ENCODE data around the gene SLC2A4RG.
A peak's percentile ranks its signal among the peaks of the same experiment; 100 is the strongest.
"Not testable (repeated sequence)": the region's sequence is repeated elsewhere in the genome, so short reads cannot be mapped to it uniquely, and the experiment has no call there.

SLC2A4RG gene

DNA sequence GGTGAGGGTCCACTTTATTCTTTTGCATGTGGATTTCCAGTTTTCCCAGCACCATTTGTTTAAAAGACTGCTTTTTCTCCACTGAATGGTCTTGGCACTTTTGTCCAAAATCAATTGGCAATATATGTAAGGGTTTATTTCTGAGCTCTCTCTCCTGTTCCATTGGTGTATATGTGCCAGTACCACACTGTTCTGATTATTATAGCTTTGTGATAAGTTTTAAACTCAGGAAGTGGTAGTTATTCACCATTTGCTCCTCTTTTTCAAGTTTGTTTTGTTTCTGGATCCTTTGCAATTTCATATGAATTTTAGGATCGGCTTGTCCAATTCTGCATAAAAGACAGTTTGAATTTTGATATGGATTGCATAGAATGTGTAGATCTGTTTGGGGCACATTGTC lies 27.4 kb upstream of the SLC2A4RG start:
- DNase-seq (ENCODE audit: low read depth in 3 of 3): no peak

DNA sequence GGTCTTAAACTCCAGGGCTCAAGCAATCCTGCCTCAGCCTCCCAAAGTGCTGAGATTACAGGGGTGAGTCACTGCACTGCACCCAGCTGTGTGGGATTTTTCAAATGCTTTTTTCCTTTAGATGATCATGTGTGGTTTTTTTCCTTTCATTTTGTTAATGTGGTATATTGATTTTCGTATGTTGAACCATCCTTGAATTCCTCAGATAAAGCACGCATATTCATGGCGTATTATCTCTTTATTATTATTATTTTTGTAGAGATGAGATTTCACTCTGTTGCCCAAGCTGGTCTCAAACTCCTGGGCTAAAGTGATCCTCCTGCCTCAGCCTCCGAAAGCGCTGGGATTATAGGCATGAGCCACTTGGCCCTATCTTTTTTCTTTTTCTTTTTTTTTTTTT lies 24.7 kb upstream of the SLC2A4RG start:
- no peak for DNase-seq (ENCODE audit: low read depth in 3 of 3)

DNA sequence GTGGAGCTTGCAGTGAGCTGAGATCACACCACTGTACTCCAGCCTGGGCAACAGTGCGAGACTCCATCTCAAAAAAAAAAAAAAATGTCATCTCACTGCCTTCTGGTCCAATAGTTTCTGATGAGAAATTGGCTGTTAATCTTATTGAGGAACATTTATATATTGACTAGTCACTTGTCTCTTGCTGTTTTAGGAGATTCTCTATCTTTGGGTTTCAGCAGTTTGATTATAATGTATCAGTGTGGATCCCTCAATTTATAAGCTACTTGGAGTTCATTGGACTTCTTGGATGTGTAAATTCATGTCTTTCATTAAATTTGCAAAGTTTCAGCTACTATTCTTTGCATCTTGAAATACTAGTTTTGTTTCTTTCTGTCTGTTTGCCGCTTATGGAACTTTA lies 20.6 kb upstream of the SLC2A4RG start:
- DNase-seq (ENCODE audit: low read depth in 3 of 3): no peak

DNA sequence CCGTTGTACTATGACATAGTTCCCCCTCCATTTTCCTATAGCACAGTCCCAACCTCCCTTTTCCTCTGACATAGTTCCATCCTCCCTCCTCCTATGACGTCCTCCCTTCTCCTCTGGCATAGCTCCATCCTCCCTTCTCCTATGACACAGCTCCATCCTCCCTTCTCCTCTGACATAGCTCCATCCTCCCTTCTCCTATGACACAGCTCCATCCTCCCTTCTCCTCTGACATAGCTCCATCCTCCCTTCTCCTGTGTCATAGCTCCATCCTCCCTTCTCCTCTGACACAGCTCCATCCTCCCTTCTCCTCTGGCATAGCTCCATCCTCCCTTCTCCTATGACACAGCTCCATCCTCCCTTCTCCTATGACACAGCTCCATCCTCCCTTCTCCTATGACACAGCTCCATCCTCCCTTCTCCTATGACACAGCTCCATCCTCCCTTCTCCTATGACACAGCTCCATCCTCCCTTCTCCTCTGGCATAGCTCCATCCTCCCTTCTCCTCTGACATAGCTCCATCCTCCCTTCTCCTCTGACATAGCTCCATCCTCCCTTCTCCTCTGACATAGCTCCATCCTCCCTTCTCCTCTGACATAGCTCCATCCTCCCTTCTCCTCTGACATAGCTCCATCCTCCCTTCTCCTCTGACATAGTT lies 16.5 kb upstream of the SLC2A4RG start:
- not testable (repeated sequence) for DNase-seq (ENCODE audit: low read depth in 3 of 3)

DNA sequence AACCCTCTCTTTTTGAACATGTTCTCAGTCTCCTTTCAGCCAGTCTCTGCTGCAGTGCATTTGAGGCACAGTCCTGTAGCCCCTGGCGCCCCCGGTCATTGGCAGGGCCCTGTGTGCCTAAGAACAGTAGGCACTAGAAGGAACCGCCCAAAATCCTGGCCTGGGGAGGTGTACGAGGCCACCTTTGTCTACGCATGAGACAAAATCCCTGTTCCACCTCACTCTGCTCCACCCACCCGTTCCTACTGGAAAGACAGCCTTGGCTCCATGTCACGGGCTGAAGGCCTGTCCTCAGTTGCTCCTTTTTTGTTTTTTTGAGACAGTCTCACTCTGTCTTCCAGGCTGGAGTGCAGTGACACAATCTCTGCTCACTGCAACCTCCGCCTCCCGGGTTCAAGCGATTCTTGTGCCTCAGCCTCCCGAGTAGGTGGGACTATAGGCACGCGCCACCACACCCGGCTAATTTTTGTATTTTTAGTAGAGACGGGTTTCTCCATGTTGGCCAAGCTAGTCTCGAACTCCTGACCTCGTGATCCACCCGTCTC lies 9.3 kb upstream of the SLC2A4RG start:
- not testable (repeated sequence) for DNase-seq (ENCODE audit: low read depth in 3 of 3)

DNA sequence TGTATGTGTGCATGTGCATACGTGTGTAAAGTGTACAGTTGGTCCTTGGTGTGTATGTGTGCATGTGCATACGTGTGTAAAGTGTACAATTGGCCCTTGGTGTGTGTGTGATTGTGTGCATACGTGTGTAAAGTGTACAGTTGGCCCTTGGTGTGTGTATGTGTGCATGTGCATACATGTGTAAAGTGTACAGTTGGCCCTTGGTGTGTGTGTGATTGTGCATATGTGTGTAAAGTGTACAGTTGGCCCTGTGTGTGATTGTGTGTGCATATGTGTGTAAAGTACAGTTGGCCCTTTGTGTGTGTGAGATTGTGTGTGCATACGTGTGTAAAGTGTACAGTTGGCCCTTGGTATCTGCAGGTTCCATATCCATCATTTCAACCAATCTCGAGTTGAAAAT lies 8.2 kb upstream of the SLC2A4RG start:
- no peak for DNase-seq (ENCODE audit: low read depth in 3 of 3)

DNA sequence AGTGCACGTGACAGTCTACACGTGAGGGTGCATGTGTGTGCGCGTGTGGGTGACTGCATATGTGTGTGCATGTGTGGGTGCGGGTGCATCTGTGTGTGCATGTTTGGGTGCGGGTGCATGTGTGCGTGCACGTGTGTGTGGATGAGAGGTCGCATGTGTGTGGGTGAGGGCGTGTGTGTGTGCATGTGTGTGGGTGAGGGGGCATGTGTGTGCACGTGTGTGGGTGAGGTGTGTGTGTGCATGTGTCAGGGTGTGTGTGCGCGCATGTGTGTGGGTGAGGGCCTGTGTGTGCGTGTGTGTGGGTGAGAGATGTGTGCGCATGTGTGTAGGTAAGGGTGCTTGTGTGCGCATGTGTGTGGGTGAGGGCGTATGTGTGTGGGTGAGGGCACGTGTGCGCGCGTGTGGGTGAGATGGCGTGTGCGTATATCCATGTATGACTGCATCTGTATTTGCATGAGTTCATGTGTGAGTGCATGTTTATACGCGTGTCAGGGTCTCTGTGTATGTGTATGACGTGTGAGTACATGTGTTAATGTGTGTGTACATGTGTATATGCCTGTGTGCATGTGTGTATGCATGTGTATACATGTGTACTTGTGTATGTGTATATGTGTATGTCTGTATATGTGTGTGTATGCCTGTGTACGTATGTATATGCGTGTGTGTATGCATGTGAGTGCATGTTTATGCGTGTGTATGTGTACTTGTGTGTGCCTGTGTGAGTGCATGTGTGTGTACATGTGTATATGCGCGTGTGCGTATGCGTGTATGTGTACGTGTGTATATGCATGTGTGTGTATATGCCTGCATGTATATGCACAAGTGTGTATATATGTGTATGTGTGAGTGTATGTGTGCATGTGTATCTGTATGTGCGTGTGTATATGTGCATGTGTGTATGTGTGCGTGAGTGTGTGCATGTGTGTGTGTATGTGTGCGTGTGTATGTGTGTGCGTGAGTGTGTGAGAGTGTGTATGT lies 7.2 kb upstream of the SLC2A4RG start:
- no peak for DNase-seq (ENCODE audit: low read depth in 3 of 3)

DNA sequence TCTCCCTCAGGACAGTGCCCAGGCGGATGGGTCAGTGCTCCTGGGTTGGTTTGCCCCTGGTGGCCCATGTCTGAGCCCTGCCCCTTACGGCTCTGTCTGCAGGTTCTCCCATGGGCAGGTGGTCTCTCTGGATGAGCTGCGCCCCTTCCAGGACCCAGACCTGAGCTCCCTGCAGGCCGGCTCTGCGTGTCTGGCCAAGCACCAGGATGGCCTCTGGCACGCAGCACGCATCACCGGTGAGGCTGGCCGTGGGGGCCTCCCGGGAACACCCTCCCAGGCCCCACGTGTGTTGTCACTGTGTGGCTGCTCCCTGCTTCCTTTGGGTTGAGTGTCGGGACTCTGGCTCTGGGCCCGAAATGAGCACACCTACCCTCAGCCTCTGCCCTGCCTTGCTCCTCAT lies 6.5 kb upstream of the SLC2A4RG start:
- no peak for DNase-seq (ENCODE audit: low read depth in 3 of 3)

DNA sequence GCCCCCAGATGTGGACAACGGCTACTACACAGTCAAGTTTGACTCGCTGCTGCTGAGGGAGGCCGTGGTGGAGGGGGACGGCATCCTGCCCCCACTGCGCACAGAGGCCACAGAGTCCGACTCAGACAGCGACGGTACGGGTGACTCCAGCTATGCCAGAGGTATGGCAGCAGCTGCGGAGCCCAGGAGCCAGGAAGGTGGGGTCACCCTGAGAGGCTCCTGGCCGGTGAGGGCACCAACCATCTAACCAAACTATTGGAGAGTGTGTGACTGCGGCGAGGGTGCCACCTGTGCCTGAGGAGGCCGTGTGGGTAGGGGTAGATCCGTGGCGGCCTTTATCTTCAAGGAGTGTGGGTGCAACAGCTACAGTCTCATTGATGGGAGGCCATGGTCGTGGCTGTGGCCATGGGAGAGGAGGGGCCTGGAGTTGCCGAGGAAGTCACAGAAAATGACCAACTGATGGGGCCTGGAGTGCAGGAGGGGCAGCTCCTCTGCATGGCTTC lies 5.9 kb upstream of the SLC2A4RG start:
- DNase-seq (ENCODE audit: low read depth in 3 of 3): no peak

DNA sequence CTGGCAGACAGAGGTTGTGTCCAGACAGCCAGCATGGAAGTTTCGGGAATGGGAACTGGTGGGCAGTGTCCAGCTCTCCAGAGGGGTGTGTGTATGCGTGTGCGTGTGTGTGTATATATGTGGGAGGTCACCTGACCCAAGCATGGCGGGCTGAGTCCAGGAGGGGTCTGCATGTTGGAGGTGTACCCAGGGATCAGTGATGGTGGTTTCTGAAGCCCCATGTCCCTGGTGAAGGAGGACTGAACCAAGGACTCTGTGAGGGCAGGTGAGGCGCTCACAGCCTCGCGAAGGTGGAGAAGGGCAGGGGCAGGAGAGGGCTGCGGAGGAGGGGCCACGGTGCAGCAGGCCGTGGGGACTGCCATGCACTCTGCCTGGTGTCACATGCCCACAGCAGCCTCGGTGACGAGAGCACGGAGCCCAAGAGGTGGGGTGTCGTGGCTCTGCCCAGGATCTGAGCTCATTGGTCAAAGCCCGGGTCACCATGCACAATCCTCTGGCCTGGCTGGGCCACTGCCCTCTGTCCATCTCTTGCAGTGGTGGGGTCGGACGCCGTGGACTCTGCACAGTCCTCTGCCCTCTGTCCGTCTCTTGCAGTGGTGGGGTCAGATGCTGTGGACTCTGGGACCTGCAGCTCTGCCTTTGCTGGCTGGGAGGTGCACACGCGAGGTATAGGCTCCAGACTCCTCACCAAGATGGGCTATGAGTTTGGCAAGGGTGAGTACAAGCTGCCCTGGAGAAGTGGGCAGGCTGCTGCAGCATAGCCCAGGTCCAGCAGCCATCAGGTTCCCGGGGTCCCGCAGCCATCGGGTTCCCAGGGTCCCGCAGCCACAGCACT lies 5.2 kb upstream of the SLC2A4RG start:
- DNase-seq (ENCODE audit: low read depth in 3 of 3): no peak

DNA sequence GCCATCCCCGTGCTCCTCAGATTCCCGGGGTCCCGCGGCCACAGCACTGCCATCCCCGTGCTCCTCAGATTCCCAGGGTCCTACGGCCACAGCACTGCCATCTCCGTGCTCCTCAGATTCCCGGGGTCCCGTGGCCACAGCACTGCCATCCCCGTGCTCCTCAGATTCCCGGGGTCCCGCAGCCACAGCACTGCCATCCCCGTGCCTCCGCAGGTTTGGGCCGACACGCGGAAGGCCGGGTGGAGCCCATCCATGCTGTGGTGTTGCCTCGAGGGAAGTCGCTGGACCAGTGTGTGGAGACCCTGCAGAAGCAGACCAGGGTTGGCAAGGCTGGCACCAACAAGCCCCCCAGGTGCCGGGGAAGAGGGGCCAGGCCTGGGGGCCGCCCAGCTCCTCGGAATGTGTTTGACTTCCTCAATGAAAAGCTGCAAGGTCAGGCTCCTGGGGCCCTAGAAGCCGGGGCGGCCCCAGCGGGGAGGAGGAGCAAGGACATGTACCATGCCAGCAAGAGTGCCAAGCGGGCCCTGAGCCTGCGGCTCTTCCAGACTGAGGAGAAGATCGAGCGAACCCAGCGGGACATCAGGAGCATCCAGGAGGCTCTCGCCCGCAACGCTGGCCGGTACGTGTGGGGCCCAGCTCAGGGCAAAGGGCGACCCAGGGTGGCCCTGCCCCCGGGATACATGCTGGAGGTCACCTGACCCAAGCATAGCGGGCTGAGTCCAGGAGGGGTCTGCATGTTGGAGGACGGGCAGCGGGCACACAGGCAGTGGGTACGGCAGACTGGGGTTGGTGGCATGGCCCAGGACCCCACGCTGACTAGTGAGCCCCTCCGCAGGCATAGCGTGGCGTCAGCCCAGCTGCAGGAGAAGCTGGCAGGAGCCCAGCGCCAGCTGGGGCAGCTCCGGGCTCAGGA lies 4.4 kb upstream of the SLC2A4RG start:
- no peak for DNase-seq (ENCODE audit: low read depth in 3 of 3)

DNA sequence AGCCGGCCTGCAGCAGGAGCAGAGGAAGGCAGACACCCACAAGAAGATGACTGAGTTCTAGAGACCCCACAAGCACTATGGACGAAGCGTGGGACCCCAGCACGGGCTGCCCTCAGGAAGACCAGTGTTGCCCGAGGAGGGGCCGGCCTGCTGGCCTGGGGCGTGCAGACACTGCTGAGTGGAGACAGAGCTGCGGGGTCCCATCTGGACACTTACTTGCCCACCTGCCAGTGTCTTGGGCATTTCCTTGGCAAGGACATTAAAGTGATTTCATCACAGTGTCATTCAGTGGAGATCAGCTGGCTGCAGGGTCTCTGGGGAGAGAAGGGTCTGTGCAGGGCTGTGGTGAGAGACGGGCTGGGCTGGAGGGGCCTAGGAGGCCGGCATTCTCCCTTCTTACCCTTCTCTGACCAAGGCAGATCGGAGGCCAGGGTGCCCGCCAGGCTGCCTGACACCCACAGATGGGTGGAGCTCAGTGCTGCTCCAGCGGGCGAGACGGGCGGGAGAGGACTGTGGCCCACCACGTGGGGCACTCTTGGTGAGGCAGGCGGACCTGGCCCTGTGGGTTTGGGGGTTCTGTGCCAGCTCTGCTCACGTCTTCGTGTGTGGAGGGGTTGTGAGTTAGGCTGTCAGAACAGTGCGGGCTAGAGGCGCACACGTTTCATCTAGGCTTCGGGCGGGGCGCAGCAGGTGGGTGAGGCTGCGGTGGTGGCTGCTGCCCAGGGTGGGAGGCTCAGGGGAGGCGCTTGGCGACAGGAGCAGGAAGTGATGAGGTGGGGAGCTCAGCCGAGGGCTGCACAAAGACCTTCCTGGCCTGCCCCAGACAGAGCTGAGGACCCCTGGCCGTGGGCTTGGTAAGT lies 3.5 kb upstream of the SLC2A4RG start, which contains the start of gene LIME1:
LIME1 (plus strand) TSS at position 806 of the 860 bp plus-strand sequence. CDS start 886 bp downstream, outside the sequence.
- DNase-seq (ENCODE audit: low read depth in 3 of 3): peak in 2 of 3 experiments; percentile 51 to 61

DNA sequence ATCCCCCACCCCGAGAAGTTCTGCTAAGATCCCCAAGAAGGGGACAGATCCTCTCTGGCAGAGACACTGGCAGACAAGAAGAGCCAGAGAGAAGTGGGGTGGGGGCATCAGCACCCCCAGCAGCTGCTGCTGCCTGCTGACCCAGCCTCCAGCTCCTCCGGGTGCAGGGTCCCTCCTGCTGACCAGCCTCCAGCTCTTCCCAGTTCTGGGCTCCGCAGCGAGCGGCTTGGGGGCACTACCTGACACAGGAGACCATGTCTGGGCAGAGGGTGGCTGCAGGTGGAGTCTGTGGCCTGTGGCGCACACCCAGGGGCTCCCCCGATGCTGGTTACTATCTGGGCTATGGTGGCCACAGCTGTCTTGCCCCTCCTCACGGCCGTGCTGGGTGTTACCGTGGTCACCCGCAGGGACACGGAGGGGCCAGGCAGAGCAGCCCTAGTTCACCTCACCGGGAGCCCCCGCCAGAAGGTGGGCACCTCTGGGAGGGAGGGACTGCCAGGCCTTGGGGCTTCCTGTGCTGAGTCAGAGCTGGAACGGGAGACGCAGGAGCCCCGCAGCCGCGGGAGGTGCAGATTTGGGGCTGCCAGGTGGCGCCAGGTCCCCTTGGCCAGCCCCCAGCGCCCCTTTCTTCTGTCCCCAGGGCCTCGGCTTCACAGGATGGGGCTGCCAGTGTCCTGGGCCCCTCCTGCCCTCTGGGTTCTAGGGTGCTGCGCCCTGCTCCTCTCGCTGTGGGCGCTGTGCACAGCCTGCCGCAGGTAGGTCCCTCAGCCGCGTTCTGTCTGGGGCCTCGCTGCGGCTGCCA lies 2.5 kb upstream of the SLC2A4RG start:
- no peak for DNase-seq (ENCODE audit: low read depth in 3 of 3)

DNA sequence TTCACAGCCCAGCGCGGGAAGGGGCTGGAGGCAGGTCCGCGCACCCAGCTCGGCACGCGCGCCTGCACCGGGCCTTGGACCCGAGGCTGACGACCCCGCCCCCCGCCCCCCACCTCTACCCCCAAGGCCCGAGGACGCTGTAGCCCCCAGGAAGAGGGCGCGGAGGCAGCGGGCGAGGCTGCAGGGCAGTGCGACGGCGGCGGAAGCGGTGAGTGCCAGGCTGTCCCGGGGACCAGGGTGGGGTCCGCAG lies 2.0 kb upstream of the SLC2A4RG start:
- DNase-seq (ENCODE audit: low read depth in 3 of 3): no peak

DNA sequence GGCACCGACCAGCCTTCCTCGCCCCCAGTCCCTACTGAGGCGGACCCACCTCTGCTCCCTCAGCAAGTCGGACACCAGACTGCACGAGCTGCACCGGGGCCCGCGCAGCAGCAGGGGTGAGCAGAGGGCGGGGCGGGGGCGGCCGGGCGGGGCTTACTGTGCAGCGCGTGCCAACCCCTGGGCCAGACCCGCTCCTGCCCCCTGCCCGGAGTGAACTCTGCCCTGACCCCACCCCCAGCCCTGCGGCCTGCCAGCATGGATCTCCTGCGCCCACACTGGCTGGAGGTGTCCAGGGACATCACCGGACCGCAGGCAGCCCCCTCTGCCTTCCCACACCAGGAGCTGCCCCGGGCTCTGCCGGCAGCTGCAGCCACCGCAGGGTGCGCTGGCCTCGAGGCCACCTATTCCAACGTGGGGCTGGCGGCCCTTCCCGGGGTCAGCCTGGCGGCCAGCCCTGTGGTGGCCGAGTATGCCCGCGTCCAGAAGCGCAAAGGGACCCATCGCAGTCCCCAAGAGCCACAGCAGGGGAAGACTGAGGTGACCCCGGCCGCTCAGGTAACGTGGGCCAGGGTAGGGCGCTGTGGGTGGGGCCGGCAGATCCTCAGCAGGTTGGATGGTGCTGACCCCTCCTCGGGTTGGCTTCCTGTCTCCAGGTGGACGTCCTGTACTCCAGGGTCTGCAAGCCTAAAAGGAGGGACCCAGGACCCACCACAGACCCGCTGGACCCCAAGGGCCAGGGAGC lies 1.5 kb upstream of the SLC2A4RG start:
- DNase-seq (ENCODE audit: low read depth in 3 of 3): no peak

DNA sequence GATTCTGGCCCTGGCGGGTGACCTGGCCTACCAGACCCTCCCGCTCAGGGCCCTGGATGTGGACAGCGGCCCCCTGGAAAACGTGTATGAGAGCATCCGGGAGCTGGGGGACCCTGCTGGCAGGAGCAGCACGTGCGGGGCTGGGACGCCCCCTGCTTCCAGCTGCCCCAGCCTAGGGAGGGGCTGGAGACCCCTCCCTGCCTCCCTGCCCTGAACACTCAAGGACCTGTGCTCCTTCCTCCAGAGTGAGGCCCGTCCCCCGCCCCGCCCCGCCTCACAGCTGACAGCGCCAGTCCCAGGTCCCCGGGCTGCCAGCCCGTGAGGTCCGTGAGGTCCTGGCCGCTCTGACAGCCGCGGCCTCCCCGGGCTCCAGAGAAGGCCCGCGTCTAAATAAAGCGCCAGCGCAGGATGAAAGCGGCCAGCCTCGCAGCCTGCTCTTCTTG lies 868 bp upstream of the SLC2A4RG start:
- DNase-seq (ENCODE audit: low read depth in 3 of 3): no peak

DNA sequence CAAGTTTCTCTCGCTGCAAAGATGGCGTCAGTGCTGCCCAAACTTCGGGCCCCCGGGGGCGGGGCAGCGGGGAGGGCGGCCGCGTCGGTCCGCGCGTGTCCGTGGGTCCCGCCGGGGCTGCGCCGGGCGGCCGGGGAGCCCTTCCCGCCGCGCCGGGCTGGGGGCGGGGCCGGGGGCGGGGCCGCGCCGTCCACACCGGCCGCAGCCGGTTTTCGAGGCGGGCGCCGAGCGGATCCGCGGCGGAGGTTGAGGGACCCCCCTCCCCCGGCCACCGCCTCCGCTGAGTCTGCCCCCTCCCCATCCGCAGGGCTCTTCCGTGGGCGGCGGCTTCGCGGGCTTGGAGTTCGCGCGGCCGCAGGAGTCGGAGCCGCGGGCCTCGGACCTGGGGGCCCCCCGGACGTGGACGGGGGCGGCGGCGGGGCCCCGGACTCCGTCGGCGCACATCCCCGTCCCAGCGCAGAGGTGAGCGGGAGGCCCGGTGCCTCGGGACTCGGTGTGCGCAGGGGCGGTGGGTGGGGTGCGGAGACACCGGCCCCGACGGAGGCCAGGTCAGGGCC lies 572 bp downstream of the SLC2A4RG start:
- DNase-seq (ENCODE audit: low read depth in 3 of 3): no peak

Data from stimulated activated CD4-positive, alpha-beta T cell treated with anti-CD3 and anti-CD28 coated beads, TNF-alpha, amount 100 ng/mL, for 4 hours (primary cell).